Measurements from ENCODE around the gene FADS6. TPM values are rescaled to one million over a fixed set of nuclear protein-coding genes. Genes with fewer than 3 reads are reported as not detected.

The FADS6 gene
- total RNA-seq, 4 donors from 2014 or later, result not detected

DNA sequence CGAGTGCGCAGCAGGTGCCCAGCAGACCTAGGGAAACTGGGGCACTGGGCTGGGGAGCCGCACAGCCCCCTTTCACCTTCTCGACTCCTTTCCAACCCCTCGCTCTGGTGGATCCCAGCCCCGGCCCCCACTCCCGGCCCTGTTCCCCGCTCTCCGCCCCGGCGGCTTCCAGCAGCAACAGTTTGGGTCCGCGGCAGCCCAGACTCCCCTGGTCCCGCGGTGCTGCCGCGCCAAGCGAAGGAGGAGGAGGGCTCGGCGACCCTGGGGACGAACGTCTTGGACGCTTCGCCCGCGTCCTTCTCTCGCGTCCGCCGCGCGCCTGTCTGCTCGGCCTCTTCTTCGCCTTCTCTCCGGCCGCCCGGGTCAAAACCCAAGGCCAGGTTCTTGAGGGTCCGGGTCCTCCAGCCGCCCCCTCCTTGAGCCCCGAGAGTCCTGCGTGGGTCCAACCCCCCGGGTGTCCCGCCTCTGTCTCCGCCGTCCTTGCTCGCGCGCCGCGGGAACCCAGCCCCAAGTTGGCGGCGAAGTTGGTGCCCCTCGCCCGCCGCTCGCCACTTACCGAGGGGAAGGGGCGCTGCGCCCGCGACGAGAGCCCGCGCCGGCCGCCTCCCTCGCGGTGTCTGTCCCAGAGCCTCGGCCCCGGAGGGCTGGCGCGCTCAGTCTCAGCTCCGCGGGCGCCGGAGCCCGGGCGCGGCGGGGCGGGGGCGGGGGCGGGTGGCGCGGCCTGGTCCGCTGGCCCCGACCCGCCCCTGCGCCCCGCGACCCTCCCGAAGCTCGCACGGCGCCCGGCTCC, 32.4 kb downstream of the FADS6 start:
- ATAC-seq (ENCODE audit: low FRiP score) (no peak), DNase-seq (ENCODE audit: low spot score) (no peak)
- TF ChIP-seq, protein P1, sequence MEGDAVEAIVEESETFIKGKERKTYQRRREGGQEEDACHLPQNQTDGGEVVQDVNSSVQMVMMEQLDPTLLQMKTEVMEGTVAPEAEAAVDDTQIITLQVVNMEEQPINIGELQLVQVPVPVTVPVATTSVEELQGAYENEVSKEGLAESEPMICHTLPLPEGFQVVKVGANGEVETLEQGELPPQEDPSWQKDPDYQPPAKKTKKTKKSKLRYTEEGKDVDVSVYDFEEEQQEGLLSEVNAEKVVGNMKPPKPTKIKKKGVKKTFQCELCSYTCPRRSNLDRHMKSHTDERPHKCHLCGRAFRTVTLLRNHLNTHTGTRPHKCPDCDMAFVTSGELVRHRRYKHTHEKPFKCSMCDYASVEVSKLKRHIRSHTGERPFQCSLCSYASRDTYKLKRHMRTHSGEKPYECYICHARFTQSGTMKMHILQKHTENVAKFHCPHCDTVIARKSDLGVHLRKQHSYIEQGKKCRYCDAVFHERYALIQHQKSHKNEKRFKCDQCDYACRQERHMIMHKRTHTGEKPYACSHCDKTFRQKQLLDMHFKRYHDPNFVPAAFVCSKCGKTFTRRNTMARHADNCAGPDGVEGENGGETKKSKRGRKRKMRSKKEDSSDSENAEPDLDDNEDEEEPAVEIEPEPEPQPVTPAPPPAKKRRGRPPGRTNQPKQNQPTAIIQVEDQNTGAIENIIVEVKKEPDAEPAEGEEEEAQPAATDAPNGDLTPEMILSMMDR (IDR thresholded peaks at IDR 0.05), result no peak

DNA sequence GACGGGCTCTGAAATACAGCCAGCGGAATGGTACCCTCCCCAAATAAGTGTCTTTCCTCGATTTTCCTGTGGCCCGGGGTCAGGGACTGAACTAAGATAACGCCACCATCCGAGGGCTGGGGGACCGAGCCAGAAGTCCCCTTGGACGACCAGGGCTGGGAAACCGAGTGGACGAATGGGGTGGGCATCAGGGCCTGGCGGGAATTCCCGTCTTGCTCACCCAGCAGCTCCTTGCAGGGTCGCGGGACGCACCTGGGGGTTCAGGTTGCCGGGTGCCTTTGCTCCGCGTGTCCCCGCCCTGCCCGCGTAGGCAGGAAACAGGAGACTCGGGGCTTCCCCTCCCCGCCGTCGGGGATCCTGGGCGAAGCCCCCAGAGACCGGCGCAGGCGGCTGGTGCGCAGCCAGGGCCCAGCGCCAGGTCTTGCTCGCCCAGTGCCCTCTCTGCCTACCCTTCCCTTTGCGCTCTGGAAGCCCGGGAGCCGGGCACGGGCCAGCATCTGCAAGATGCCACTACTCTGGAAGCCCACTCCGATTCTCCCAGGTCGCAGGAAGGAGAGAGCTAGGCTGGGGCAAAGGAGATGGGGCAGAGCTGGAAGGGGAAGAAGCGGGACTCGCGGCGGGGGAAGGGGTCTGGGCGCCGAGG, 33.1 kb downstream of the FADS6 start:
- no peak for DNase-seq (ENCODE audit: low spot score)
- TF ChIP-seq, protein P1 (IDR thresholded peaks at IDR 0.05), result no peak
- ATAC-seq (ENCODE audit: low FRiP score), result no peak

DNA sequence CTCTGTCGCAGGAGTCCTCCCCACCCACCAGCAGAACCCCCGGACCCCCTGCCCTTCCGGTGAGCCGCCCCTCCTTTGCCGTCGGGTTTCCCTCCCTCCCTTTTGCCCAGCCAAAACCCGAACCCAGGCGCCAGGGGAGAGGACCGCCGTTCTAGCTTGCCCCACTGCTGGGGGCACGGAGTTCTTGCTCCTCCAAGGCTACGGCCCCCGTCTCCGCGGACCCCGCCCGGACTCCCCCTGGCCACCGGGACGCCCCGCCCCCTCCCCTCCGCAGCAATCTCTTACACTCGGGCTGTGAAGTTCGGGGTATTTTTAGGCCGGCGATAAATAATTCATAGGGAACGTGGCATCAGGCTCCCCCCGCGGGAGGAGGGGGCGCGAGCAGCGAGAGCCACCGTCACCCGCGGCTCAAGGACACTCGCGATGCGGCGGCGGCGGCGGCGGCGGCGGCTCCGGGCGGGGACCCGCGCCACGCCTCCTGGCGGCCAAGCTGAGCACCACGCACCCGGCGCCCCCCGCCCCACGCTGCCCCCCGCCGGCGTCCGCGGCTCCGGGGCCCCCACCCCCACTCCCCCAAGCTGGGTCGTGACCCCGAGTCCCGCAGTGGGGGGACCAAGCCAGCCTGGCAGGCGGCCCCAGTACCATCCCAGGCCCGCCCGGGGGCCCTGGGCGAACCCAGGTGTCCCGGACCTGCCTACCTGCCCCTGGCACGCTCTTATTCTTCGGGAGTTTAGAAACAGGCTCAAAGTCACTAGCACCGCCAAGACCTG, 33.8 kb downstream of the FADS6 start, which contains the start of gene GRIN2C:
Gene GRIN2C (minus strand): TSS at position 427 of the 770 bp plus-strand sequence. CDS start 4,793 bp downstream, outside the sequence.
- DNase-seq (ENCODE audit: low spot score) (no peak), ATAC-seq (ENCODE audit: low FRiP score) (no peak)
- TF ChIP-seq, protein P1 (IDR thresholded peaks at IDR 0.05), result no peak

DNA sequence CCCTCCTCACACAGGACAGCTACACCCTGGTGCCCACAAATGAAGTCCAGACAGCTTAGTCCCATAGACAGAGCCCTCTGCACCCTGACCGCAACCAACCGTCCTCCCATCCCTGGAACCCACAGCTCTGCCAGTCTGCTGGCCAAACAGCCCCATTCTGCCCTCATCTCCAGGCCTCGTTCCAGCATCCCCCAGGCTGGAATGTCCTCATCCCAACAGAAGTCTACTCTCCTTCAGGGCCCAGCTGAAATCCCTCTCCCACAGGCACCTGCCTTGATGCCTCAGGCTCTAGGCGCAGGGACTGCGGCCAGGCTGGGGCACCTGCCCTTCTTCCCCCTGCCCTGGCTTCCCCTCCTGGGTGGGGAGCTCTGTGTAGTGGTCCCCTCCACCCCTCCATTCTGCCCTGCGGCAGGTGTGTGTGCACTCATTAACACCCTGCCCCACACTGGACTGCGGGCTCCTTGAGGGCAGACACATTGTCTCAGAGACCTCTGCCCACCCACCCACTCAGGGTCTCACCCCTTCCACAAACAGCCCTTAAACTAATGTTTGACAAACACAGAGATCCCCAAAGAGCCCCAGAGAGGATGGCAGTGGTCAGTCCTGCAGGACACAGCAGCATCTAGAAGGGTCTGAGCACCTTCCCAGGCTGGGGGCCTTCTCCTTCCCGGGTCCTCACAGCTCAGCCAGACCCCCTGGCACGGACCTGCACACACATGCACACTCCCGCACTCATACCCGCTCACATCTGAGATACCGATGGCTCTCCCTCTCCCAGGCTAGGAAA, 34.6 kb downstream of the FADS6 start:
- TF ChIP-seq, protein P1 (IDR thresholded peaks at IDR 0.05), result no peak
- no peak for ATAC-seq (ENCODE audit: low FRiP score)
- no peak for DNase-seq (ENCODE audit: low spot score)

DNA sequence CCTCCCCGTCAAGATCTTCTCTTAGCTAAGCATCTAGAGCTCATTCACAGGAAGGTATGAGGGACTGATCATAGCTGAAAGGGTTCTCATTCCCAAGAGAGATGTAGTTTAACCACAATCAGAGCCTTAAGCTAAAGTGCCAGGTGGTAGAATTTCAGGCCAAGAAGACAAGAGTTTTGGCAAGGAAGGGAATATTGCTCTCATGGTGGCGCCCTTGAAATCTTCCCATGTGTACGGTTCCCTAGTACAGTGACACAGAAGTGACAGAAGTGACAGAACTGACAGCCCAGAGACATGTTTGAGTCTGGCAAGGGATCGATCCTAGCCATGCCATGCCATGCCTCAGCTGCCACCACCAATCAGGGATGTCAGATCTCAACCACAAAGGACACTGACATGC, 36.2 kb downstream of the FADS6 start:
- ATAC-seq (ENCODE audit: low FRiP score) (no peak), DNase-seq (ENCODE audit: low spot score) (no peak)
- TF ChIP-seq, protein P1 (IDR thresholded peaks at IDR 0.05), result no peak

DNA sequence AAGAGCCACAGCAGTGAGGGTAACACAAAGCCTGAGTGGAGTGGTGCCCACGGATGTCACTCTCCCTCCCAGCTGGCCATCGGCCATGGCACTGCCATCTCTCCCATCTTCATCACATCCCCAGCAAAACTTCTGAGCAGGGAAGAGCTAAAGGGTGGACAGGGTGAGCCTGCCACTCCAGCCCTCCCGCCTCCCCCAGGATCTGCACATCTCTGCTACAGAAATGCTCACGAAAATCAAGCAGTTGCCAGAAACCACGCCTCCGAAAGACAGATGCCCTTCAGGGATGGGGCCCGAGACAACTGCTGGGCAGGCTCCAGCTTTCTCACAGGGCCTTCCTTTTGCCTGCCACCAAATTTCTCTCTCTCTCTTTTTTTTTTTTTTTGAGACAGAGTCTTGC, 37.3 kb downstream of the FADS6 start:
- DNase-seq (ENCODE audit: low spot score), result no peak
- TF ChIP-seq, protein P1 (IDR thresholded peaks at IDR 0.05), result no peak
- no peak for ATAC-seq (ENCODE audit: low FRiP score)

Data from omental fat pad (tissue), 4 donors.